ENCODE data around the gene ADAMTS17.

The ADAMTS17 gene, protein sequence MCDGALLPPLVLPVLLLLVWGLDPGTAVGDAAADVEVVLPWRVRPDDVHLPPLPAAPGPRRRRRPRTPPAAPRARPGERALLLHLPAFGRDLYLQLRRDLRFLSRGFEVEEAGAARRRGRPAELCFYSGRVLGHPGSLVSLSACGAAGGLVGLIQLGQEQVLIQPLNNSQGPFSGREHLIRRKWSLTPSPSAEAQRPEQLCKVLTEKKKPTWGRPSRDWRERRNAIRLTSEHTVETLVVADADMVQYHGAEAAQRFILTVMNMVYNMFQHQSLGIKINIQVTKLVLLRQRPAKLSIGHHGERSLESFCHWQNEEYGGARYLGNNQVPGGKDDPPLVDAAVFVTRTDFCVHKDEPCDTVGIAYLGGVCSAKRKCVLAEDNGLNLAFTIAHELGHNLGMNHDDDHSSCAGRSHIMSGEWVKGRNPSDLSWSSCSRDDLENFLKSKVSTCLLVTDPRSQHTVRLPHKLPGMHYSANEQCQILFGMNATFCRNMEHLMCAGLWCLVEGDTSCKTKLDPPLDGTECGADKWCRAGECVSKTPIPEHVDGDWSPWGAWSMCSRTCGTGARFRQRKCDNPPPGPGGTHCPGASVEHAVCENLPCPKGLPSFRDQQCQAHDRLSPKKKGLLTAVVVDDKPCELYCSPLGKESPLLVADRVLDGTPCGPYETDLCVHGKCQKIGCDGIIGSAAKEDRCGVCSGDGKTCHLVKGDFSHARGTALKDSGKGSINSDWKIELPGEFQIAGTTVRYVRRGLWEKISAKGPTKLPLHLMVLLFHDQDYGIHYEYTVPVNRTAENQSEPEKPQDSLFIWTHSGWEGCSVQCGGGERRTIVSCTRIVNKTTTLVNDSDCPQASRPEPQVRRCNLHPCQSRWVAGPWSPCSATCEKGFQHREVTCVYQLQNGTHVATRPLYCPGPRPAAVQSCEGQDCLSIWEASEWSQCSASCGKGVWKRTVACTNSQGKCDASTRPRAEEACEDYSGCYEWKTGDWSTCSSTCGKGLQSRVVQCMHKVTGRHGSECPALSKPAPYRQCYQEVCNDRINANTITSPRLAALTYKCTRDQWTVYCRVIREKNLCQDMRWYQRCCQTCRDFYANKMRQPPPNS

GRCh38 chr15:100341750-100342560 lies at the start of gene ADAMTS17:
Gene ADAMTS17 (minus strand): TSS chr15:100341975. CDS start chr15:100341899, 76 bp downstream.
- peak; percentile 35 to 94 (median 88) for DNase-seq

DNA sequence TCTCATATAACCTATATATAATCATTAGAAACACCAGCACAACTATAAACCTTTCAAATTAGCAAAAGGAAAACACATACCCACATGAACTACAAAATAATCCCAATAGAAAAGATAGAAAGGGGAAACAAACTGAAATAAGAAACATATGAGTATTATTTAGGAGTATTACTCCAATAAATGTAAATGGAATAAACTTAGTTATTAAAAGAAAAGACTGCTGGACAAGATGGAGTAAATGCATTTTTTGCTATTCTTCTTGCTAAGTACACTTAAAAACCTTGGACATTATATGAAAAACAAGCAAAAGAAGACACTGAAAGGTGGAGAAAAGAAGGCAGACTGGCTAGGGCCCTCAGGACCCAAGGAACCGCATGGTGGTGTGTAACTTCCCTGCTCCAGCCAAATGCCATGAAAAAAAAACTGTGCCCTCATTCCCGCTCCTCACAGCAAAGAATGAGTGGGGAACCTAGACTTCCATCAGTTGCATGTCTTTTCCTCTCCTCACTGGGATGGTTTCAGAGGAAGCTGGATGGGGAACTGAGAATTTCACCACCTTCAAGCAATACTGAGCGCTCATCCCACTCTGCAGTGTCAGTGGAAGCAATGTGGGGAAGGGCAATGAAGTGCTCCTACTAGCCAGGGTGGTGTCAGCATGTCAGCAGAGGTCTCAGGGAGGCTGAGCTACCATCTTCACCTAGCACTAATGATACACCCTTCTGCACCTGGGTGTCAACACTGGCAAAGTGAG lies 43.7 kb upstream of the ADAMTS17 start:
- no peak for DNase-seq

- DNase-seq = no peak
Measured at GRCh38 chr15:100384108-100384410, 42.3 kb upstream of the ADAMTS17 start.

- DNase-seq = no peak
Measured at GRCh38 chr15:100383302-100384107, 41.7 kb upstream of the ADAMTS17 start.

DNA sequence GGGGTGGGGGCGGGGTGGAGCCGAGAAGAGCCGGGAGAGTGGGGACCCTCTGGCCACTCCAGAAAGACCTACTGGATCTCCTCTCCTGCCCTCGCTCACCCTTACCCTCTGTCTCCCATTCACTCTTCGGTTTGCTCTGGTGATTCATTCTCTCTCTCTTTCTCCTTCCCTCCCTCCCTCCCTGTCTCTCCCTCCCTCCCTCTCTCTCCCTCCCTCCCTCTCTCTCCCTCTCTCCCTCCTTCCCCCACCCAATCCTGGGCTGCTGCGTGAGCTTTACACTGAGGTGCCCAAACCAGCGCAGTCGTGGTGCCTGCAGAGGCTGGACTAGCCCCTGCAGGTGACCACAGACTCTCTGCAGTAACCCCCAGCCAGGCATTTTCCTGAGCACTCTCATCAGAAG lies 32.2 kb upstream of the ADAMTS17 start:
- DNase-seq = no peak

- DNase-seq = no peak
Measured at GRCh38 chr15:100373120-100373896, 31.5 kb upstream of the ADAMTS17 start.

DNA sequence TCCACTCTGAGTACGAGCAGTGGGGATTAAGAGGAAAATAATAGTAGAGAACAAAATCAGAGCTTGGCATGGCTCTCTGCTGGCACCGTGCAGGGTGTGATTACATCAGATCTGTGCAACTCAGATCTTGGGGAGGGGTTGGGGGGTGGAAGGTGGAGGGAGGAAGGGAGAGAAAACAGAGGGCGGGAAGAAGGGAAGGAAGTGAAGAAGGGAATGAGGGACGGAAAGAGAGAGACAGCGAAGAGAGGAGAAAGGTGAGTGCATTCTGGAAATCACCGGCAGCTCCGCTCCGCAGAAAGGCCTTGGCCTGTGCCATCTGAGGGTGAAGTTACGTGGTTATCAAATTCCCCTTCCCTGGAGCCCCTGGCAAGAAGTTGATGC lies 31.0 kb upstream of the ADAMTS17 start:
- no peak for DNase-seq

DNA sequence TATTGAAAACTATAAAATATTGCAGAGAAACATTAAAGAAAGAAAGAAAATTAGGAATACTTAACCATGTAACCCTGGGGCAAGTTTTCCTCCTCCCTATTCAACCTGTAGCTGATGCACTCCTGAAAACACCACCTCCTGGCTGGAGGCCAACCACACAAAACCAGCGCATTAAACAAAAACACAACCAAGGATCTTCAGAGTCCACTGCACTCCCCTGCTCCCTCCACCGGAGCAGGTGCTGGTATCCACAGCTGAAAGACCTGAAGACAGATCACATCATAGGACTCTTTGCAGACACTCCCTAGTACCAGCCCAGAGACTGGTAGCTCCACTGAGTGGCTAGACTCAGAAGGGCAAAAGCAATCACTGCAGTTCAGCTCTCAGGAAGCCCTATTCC lies 13.6 kb upstream of the ADAMTS17 start:
- DNase-seq = no peak

DNA sequence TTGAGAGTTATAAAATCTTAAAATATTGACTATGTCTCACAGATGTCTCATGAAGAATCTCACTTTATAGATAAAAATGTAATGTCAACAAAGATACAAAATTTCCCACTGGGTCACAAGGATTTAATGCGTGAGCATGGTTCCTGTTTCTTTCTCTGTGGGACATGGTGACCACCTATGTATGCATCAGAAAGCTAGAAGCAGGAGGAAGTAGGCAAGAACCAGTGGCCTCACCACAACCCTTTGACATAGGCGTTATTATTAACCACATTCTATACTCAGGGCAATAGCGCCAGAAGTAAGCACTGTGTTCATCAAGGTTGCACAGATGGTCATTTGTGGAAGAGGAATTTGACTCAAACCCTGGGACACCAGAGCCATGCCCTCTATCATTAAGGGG lies 11.7 kb upstream of the ADAMTS17 start:
- DNase-seq = no peak

DNA sequence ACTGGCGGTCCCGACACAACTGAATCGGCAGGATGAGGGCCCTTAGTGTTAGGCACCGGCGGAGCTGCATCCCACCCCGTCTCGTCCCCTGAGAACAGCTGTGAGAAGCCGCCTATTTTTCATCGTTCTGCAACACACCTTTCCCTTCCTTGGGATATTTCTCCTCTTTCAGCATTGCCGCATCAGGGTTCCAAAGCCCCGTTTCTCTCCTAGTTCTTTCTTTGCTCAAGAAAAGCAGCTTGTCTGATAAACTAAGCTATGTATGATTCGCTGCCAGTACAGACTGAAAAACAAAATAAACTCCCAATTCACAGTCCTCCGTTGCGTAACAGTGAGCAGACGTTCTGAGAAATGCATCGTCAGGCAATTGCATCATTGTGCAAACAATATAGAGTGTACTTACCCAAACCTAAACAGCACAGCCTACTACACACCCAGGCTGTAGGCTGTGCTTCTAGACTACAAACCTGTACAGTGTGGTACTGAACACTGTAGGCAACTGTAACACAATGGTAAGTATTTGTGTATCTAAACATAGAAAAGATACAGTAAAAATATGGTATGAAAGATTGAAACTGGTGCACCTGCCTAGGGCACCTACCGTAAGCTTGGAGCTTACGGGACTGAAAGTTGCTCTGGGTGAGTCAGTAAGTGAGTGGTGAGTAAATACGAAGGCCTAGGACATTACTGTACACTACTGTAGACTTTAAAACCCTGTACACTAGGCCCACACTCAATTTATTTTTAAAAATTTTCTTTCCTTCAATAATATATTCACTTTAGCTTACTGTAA lies 8.9 kb upstream of the ADAMTS17 start:
- DNase-seq = no peak

GRCh38 chr15:100349696-100350433 lies 8.1 kb upstream of the ADAMTS17 start:
- DNase-seq = peak; percentile 47 to 94 (median 87)

- peak in 1 of 14 donors; percentile 47 for DNase-seq
Measured at GRCh38 chr15:100349321-100349695, 7.5 kb upstream of the ADAMTS17 start.

DNA sequence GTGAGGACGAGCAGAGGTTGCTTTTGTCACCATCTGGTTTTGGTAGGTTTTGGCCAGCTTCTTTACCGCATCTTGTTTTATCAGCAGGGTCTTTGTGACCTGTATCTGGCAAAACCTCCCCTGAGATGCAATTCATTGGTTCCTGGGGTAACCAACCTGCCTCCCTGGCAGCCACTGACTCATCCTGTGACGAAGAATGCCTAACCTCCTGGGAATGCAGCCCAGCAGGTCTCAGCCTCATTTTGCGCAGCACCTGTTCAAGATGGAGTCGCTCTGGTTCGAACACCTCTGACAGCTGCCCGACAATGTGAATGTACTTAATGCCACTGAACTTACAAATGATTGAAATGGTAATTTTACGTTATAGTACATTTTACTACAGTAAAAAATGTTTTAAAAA lies 6.8 kb upstream of the ADAMTS17 start:
- no peak for DNase-seq

GRCh38 chr15:100346866-100347512 lies 5.2 kb upstream of the ADAMTS17 start:
- DNase-seq = no peak

- DNase-seq = no peak
Measured at GRCh38 chr15:100345438-100345837, 3.7 kb upstream of the ADAMTS17 start.

DNA sequence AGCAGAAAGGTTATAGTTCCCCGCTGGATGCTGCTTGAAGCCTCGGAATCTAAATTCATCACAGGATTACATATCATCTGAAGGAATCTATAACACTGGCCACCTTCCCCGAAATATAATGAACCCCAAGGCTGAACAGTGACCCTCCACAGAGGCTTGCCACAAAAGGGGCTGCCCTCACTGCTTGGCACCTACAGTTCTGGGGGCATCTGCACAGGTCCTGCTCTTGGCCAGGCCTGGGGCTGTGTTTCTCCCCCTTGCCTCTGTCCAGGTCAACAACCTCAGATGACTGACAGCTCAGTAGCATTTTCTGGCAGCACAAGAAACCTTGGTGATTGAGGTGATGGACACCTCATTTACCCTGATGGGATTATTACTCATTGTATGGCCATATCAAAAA lies 1.5 kb upstream of the ADAMTS17 start:
- DNase-seq = no peak

DNA sequence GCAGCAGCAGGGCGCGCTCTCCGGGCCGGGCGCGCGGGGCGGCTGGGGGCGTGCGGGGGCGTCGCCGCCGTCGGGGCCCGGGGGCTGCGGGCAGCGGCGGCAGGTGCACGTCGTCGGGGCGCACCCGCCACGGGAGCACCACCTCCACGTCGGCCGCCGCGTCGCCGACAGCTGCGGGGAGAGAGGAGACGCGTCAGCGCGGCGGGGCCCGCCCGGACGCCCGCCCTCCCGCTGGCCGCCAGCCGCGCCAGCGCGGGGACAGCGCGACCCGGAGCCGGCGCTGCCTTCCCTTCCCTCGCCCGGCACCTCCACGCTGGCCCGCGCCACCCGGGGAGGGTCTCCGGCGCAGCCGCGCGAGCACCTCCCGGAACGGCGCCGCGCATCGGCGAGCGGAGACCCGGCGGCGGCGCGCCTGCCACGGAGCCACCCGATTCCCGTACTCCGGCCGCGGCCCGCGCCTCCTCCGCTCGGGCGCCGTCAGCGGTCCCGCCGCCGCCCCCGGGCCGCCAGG lies 481 bp downstream of the ADAMTS17 start:
- no peak for DNase-seq
